Sigmoid colon (tissue), 4 donors: ENCODE measurements around the gene GPR17.

Experiments
- CTCF ChIP-seq, 4 experiments: fragments of 450-650 bp in 3 of 4; fragments of 200-600 bp in 1 of 4; IDR thresholded peaks; one replicate each; pipeline ENCODE4 v1.5.1; 2016 to 2019; ENCODE audit warnings: antibody characterized with exemption in 4 of 4, mild to moderate bottlenecking in 3 of 4, moderate library complexity in 2 of 4
- EP300 ChIP-seq, 4 donors: sonication (generic); formaldehyde crosslinking; IDR thresholded peaks; one replicate each; pipeline ENCODE4 v1.6.1; 2017; ENCODE audit warnings: antibody characterized with exemption in 4 of 4
- POLR2A ChIP-seq, 2 donors: fragments of 450-650 bp; IDR thresholded peaks; one replicate each; pipeline ENCODE4 v1.6.1; 2016; ENCODE audit warnings: antibody characterized with exemption in 2 of 2, mild to moderate bottlenecking in 2 of 2, moderate library complexity in 2 of 2
- POLR2AphosphoS5 ChIP-seq, 4 donors: sonication (generic); formaldehyde crosslinking; IDR thresholded peaks; one replicate each; pipeline ENCODE4 v1.6.1; 2017; ENCODE audit warnings: antibody characterized with exemption in 4 of 4

- TF ChIP-seq CTCF (IDR thresholded peaks at IDR 0.05) = no peak
- peak; percentile 44 to 82 (median 66) for TF ChIP-seq POLR2AphosphoS5 (IDR thresholded peaks at IDR 0.05)
- no peak for TF ChIP-seq POLR2A (IDR thresholded peaks at IDR 0.05)
- TF ChIP-seq EP300 (IDR thresholded peaks at IDR 0.05) = no peak
Measured at GRCh38 chr2:127630864-127631540, 15.0 kb upstream of the GPR17 start.
